Lung (tissue), 12 donors: Measurements from ENCODE around the gene TCHP. TPM values are rescaled to one million over a fixed set of nuclear protein-coding genes. Genes with fewer than 3 reads are reported as not detected.

Experiments
- ATAC-seq: fragments of 200-7000 bp; cut with Tn5 transposase; one replicate; pipeline ENCODE4 v1.9.1; 2020; ENCODE audit warnings: moderate number of reproducible peaks; ENCODE audit not compliant: insufficient read depth, low FRiP score
- DNase-seq, 3 donors: peaks; one replicate each; pipeline ENCODE4 v3.0.0-alpha.2; 2013 to 2017
- H3K27ac ChIP-seq, 2 donors: one replicate each; pipeline ENCODE4 v1.5.1; 2013; ENCODE audit warnings: mild to moderate bottlenecking in 2 of 2, moderate library complexity in 2 of 2, control low read depth in 1 of 2, inconsistent platforms in 1 of 2, low read depth in 1 of 2, low read length in 1 of 2
- H3K27me3 ChIP-seq, 3 donors: one replicate each; pipeline ENCODE4 v1.5.1; 2013; ENCODE audit warnings: low read length in 2 of 3; ENCODE audit not compliant: control insufficient read depth in 3 of 3, insufficient read depth in 3 of 3
- H3K36me3 ChIP-seq, 4 donors: one replicate each; pipeline ENCODE4 v1.5.1; 2013; ENCODE audit warnings: low read length in 4 of 4, mild to moderate bottlenecking in 1 of 4, moderate library complexity in 1 of 4; ENCODE audit not compliant: control insufficient read depth in 4 of 4, insufficient read depth in 4 of 4
- H3K4me1 ChIP-seq, 5 donors: one replicate each; pipeline ENCODE4 v1.5.1; 2013; ENCODE audit warnings: low read length in 5 of 5, mild to moderate bottlenecking in 2 of 5, moderate library complexity in 1 of 5; ENCODE audit not compliant: control insufficient read depth in 5 of 5, insufficient read depth in 5 of 5
- H3K4me3 ChIP-seq: one replicate; pipeline ENCODE4 v1.5.1; 2013; ENCODE audit warnings: mild to moderate bottlenecking, control low read depth, moderate library complexity
- H3K9ac ChIP-seq, 2 donors: one replicate each; pipeline ENCODE4 v1.5.1; 2013; ENCODE audit warnings: low read length in 2 of 2, control low read depth in 1 of 2; ENCODE audit not compliant: insufficient read depth in 1 of 2
- H3K9me3 ChIP-seq, 4 donors: one replicate each; pipeline ENCODE4 v1.5.1; 2013; ENCODE audit warnings: low read length in 3 of 4, mild to moderate bottlenecking in 1 of 4, moderate library complexity in 1 of 4; ENCODE audit not compliant: control insufficient read depth in 4 of 4, insufficient read depth in 3 of 4
- CTCF ChIP-seq: IDR thresholded peaks from 2 replicates; pipeline ENCODE4 v1.5.1; 2012; ENCODE audit warnings: mild to moderate bottlenecking; ENCODE audit errors: control extremely low read depth, extremely low read depth
- WGBS, 2 donors: extraction: QIAGEN DNeasy Blood & Tissue Kit; methylation state at CpG; one replicate each; pipeline ENCODE4 v1.1.7; 2013; 5-methylcytosine and 5-hydroxymethylcytosine counted together
- polyA plus RNA-seq, 2 donors: library from polyadenylated mRNA; stranded (reverse); fragments of 200-250 nt; gene quantifications; one replicate each; pipeline ENCODE4 v1.2.1, GENCODE V29; 2013
- total RNA-seq, 2 donors: library from RNA; depleted of rRNA in 1 of 2; stranded (reverse); fragments of >200 nt in 1 of 2; gene quantifications; one replicate each; pipeline ENCODE4 v1.2.1, GENCODE V29; 2014 to 2021
- donor health status: control.
- donor health status: control.
- donor health status: Bipolar disorder and iron deficiency.
- donor health status: healthy.
- donor health status: DM: yes; HTN: yes; CAD: no.

The TCHP gene
- total and polyA plus RNA-seq, 4 donors = 10.4 to 17.5 (median 12.0) TPM

- WGBS, 2 donors = 96 to 97% methylated on average over 7 of the region's 7 CpGs
- Histone ChIP-seq H3K9me3 (no peaks in the 10 kb centered on the region), H3K4me1 (peaks cover 0 to 1% (median 0%) of the 10 kb centered on the region in 5 donors), H3K27me3 (no peaks in the 10 kb centered on the region), H3K36me3 (peaks cover 19 to 32% (median 24%) of the 10 kb centered on the region in 4 donors), H3K27ac (no peak overlapping the region), H3K4me3 (no peak overlapping the region), H3K9ac (no peak overlapping the region)
- no peak for TF ChIP-seq CTCF
- ATAC-seq = no peak
- DNase-seq = no peak
Measured at GRCh38 chr12:109938947-109939346, 38.9 kb downstream of the TCHP start.

DNA sequence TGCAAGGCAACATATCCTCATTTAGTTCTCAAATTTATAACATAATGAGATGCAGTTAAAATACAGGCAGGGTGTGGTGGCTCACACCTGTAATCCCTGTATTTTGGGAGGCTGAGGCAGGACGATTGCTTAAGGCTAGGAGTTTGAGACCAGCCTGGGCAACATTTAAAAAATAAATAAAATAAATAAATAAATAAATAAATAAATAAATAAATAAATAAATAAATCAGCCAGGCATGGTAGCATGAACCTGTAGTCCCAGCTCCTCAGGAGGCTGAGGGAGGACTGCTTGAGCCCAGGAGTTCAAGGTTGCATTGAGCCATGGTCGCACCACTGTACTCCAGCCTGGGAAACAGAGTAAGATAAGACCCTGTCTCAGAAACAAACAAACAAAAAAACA lies 39.4 kb downstream of the TCHP start:
- Histone ChIP-seq H3K4me1 (peaks cover 0 to 4% (median 0%) of the 10 kb centered on the region in 5 donors), H3K9ac (no peak overlapping the region), H3K27ac (no peak overlapping the region), H3K27me3 (no peaks in the 10 kb centered on the region), H3K4me3 (no peak overlapping the region), H3K9me3 (no peaks in the 10 kb centered on the region), H3K36me3 (peaks cover 19 to 32% (median 24%) of the 10 kb centered on the region in 4 donors)
- no peak for TF ChIP-seq CTCF
- 97 to 100% methylated on average over 2 of the region's 2 CpGs for WGBS, 2 donors
- no peak for ATAC-seq
- no peak for DNase-seq

DNA sequence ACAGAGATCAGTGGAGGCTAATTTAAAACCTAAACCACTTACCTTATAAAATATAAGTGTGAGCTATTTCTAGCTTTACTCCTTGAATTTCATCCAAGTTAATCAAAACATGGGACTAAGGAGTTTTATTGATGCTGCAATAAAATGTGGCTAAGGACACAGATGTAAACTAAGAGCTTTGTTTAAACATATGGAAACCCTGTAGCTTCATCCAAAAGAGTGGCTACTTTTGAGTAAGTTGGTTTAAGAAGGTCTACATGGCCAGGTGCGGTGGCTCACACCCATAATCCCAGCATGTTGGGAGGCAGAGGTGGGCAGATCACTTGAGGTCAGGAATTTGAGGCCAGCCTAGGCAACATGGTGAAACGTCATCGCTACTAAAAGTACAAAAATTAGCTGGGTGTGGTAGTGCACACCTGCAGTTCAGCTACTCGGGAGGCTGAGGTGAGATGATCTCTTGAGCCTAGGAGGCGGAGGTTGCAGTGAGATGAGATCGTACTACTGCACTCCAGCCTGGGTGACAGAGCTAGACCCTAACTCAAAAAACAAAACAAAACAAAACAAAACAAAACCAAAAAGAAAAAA lies 40.4 kb downstream of the TCHP start:
- no peak for TF ChIP-seq CTCF
- Histone ChIP-seq H3K36me3 (peaks cover 19 to 36% (median 25%) of the 10 kb centered on the region in 4 donors), H3K27me3 (no peaks in the 10 kb centered on the region), H3K9me3 (peaks cover 0 to 2% (median 0%) of the 10 kb centered on the region in 4 donors), H3K27ac (no peak overlapping the region), H3K4me3 (no peak overlapping the region), H3K4me1 (peaks cover 0 to 9% (median 1%) of the 10 kb centered on the region in 5 donors), H3K9ac (no peak overlapping the region)
- DNase-seq (no peak), ATAC-seq (no peak)
- 93% methylated on average over 6 of the region's 6 CpGs for WGBS, 2 donors

GRCh38 chr12:109943811-109944210 lies 43.7 kb downstream of the TCHP start:
- Histone ChIP-seq H3K27ac (no peak overlapping the region), H3K27me3 (no peaks in the 10 kb centered on the region), H3K4me3 (no peak overlapping the region), H3K9ac (no peak overlapping the region), H3K4me1 (peaks cover 0 to 19% (median 13%) of the 10 kb centered on the region in 5 donors), H3K36me3 (peaks cover 6 to 26% (median 16%) of the 10 kb centered on the region in 4 donors), H3K9me3 (peaks cover 0 to 2% (median 0%) of the 10 kb centered on the region in 4 donors)
- ATAC-seq = no peak
- no peak for DNase-seq
- no peak for TF ChIP-seq CTCF
- WGBS, 2 donors = 91 to 93% methylated on average over 7 of the region's 7 CpGs
